SK-N-MC (cell line): ENCODE data around the gene TAS2R40.
"Not testable (repeated sequence)": the region's sequence is repeated elsewhere in the genome, so short reads cannot be mapped to it uniquely, and the experiment has no call there.

Experiments
- DNase-seq: peaks from one replicate; pipeline ENCODE4 v3.0.0-alpha.2; 2011; ENCODE audit warnings: low read depth, low spot score
- H3K27ac ChIP-seq: fragments of 200-600 bp; sonication (generic); 2 replicates; pipeline ENCODE4 v1.5.1; 2016; ENCODE audit warnings: mixed run types
- H3K36me3 ChIP-seq: fragments of 200-600 bp; sonication (generic); 2 replicates; pipeline ENCODE4 v1.6.1; 2017; ENCODE audit warnings: antibody characterized with exemption, low read length, mixed read lengths; ENCODE audit not compliant: insufficient read depth
- H3K4me3 ChIP-seq: fragments of 200-600 bp; sonication (generic); 2 replicates; pipeline ENCODE4 v1.5.1; 2016
- H3K9ac ChIP-seq: fragments of 200-600 bp; sonication (generic); 2 replicates; pipeline ENCODE4 v1.8.0; 2017; ENCODE audit warnings: mixed run types, mixed read lengths; ENCODE audit not compliant: insufficient read length
- H3K9me3 ChIP-seq: fragments of 200-600 bp; sonication (generic); 2 replicates; pipeline ENCODE4 v1.6.1; 2017; ENCODE audit warnings: low read depth, mild to moderate bottlenecking, antibody characterized with exemption, low read length, moderate library complexity, mixed read lengths
- EZH2 ChIP-seq: fragments of 200-600 bp; sonication (generic); IDR thresholded peaks from one replicate; pipeline ENCODE4 v1.6.1; 2017; ENCODE audit warnings: antibody characterized with exemption
- FOXP2 ChIP-seq: optimal IDR thresholded peaks from 2 replicates; pipeline ENCODE3; 2011; ENCODE audit warnings: mild to moderate bottlenecking, moderate library complexity; ENCODE audit not compliant: insufficient read depth; ENCODE audit errors: extremely low read length, control extremely low read depth
- POLR2AphosphoS5 ChIP-seq: IDR thresholded peaks from 2 replicates; pipeline ENCODE4 v1.6.1; 2012; ENCODE audit warnings: mild to moderate bottlenecking, low read depth, low read length, borderline replicate concordance

The TAS2R40 gene

GRCh38 chr7:143221737-143222136 is at the start of gene TAS2R40:
TAS2R40 (plus strand) TSS chr7:143222037; CDS start chr7:143222079, 42 bp downstream.
- Histone ChIP-seq H3K4me3 (no peak within 1 kb of the TSS), H3K27ac (no peak within 1 kb of the TSS), H3K9me3 (no peaks in the 10 kb centered on the region), H3K36me3 (no peaks in the 10 kb centered on the region), H3K9ac (no peak within 1 kb of the TSS)
- TF ChIP-seq EZH2: no peak
- TF ChIP-seq POLR2AphosphoS5: no peak
- TF ChIP-seq FOXP2: no peak
- no peak for DNase-seq

GRCh38 chr7:143172354-143172753 is 49.5 kb upstream of the TAS2R40 start:
- H3K9ac ChIP-seq: no peak overlapping the region
- H3K27ac ChIP-seq: no peak overlapping the region
- no peaks in the 10 kb centered on the region for H3K9me3 ChIP-seq
- H3K36me3 ChIP-seq: no peaks in the 10 kb centered on the region
- no peak overlapping the region for H3K4me3 ChIP-seq
- TF ChIP-seq FOXP2 (no peak), POLR2AphosphoS5 (no peak), EZH2 (no peak)
- DNase-seq: no peak

GRCh38 chr7:143176128-143176527 is 45.7 kb upstream of the TAS2R40 start:
- Histone ChIP-seq H3K9ac (no peak overlapping the region), H3K27ac (no peak overlapping the region), H3K36me3 (no peaks in the 10 kb centered on the region), H3K9me3 (no peaks in the 10 kb centered on the region), H3K4me3 (no peak overlapping the region)
- no peak for DNase-seq
- no peak for TF ChIP-seq EZH2
- no peak for TF ChIP-seq FOXP2
- TF ChIP-seq POLR2AphosphoS5: no peak

- DNase-seq: no peak
- H3K27ac ChIP-seq: no peak overlapping the region
These were observed 44.3 kb upstream of the TAS2R40 start for GRCh38 chr7:143177374-143178119.

GRCh38 chr7:143180771-143181170 is 41.1 kb upstream of the TAS2R40 start:
- not testable (repeated sequence) for H3K4me3 ChIP-seq, H3K36me3 ChIP-seq, H3K9ac ChIP-seq, H3K27ac ChIP-seq, H3K9me3 ChIP-seq, DNase-seq

More at GRCh38 chr7:143177374-143178119, 44.3 kb upstream of the TAS2R40 start:
- Histone ChIP-seq H3K9ac (no peak overlapping the region), H3K4me3 (no peak overlapping the region), H3K36me3 (no peaks in the 10 kb centered on the region), H3K9me3 (no peaks in the 10 kb centered on the region)
- no peak for TF ChIP-seq EZH2
- TF ChIP-seq FOXP2: no peak

GRCh38 chr7:143181349-143181748 is 40.5 kb upstream of the TAS2R40 start:
- Histone ChIP-seq H3K4me3 (no peak overlapping the region), H3K9ac (no peak overlapping the region), H3K27ac (no peak overlapping the region), H3K9me3 (no peaks in the 10 kb centered on the region), H3K36me3 (no peaks in the 10 kb centered on the region)
- TF ChIP-seq POLR2AphosphoS5: no peak
- no peak for TF ChIP-seq FOXP2
- TF ChIP-seq EZH2: no peak
- no peak for DNase-seq

- Histone ChIP-seq H3K4me3 (no peak within 1 kb of the TSS), H3K9ac (no peak within 1 kb of the TSS), H3K9me3 (no peaks in the 10 kb centered on the region), H3K36me3 (no peaks in the 10 kb centered on the region), H3K27ac (no peak within 1 kb of the TSS)
- DNase-seq: no peak
- no peak for TF ChIP-seq FOXP2
These were observed 38.8 kb upstream of the TAS2R40 start, which contains the start of gene TAS2R39 for GRCh38 chr7:143183024-143183423. TAS2R39 (plus strand) TSS chr7:143183419; CDS start chr7:143183419, 0 bp downstream.

GRCh38 chr7:143185551-143185950 is 36.3 kb upstream of the TAS2R40 start:
- no peaks in the 10 kb centered on the region for H3K36me3 ChIP-seq
- TF ChIP-seq EZH2: no peak
- no peak for TF ChIP-seq FOXP2
- no peak for TF ChIP-seq POLR2AphosphoS5
- no peak overlapping the region for H3K4me3 ChIP-seq
- H3K9ac ChIP-seq: no peak overlapping the region
- no peak overlapping the region for H3K27ac ChIP-seq
- no peaks in the 10 kb centered on the region for H3K9me3 ChIP-seq
- DNase-seq: no peak

GRCh38 chr7:143188994-143189393 is 32.8 kb upstream of the TAS2R40 start:
- no peaks in the 10 kb centered on the region for H3K36me3 ChIP-seq
- no peaks in the 10 kb centered on the region for H3K9me3 ChIP-seq
- no peak overlapping the region for H3K9ac ChIP-seq
- no peak overlapping the region for H3K4me3 ChIP-seq
- no peak overlapping the region for H3K27ac ChIP-seq
- TF ChIP-seq POLR2AphosphoS5 (no peak), EZH2 (no peak), FOXP2 (no peak)
- no peak for DNase-seq
